SU-DHL-6 (cell line): ENCODE data around the gene EXOC2.

Experiments used
- H2AFZ ChIP-seq: fragments of 200-600 bp; sonication (generic); 2 replicates; pipeline ENCODE4 v1.6.1; 2014; ENCODE audit warnings: low read depth, mild to moderate bottlenecking, moderate library complexity, mixed read lengths, antibody characterized with exemption, low read length; ENCODE audit not compliant: severe bottlenecking
- H3F3A ChIP-seq: fragments of 200-600 bp; shearing (Covaris generic); 2 replicates; pipeline ENCODE4 v1.6.0; 2016; ENCODE audit warnings: antibody characterized with exemption, mild to moderate bottlenecking; ENCODE audit not compliant: insufficient read depth
- H3K27ac ChIP-seq: fragments of 200-600 bp; sonication (generic); 2 replicates; pipeline ENCODE4 v1.5.1; 2016; ENCODE audit warnings: low read depth, mild to moderate bottlenecking, low read length, moderate library complexity, mixed read lengths
- H3K27me3 ChIP-seq: fragments of 200-600 bp; sonication (generic), shearing (Covaris generic); 2 replicates; pipeline ENCODE4 v1.6.0; 2014; ENCODE audit warnings: mild to moderate bottlenecking, low read length
- H3K36me3 ChIP-seq: fragments of 200-600 bp; sonication (generic); 2 replicates; pipeline ENCODE4 v1.6.1; 2014; ENCODE audit warnings: mild to moderate bottlenecking, low read length, mixed read lengths
- H3K4me2 ChIP-seq: fragments of 300-600, 200-600 bp; shearing (Covaris generic), sonication (generic); 2 replicates; pipeline ENCODE4 v1.6.0; 2014; ENCODE audit warnings: low read length, low read depth, mild to moderate bottlenecking; ENCODE audit not compliant: poor library complexity, severe bottlenecking
- H3K4me3 ChIP-seq: fragments of 200-600 bp; sonication (generic); 2 replicates; pipeline ENCODE4 v1.5.1; 2014; ENCODE audit warnings: antibody characterized with exemption, low read length, mild to moderate bottlenecking, mixed read lengths; ENCODE audit not compliant: insufficient read depth, poor library complexity, severe bottlenecking
- H3K79me2 ChIP-seq: fragments of 200-600 bp; sonication (generic); 2 replicates; pipeline ENCODE4 v1.6.1; 2014; ENCODE audit warnings: mild to moderate bottlenecking, low read length, moderate library complexity; ENCODE audit not compliant: insufficient read depth
- H3K9ac ChIP-seq: fragments of 200-600 bp; sonication (generic); 2 replicates; pipeline ENCODE4 v1.7.0; 2014; ENCODE audit warnings: mild to moderate bottlenecking, low read length
- H3K9me2 ChIP-seq: fragments of 200-600 bp; sonication (generic); replicated peaks from 2 replicates; pipeline ENCODE4 v1.6.1; 2014; ENCODE audit warnings: low read length; ENCODE audit not compliant: insufficient read depth
- H3K9me3 ChIP-seq: fragments of 200-600 bp; sonication (generic); 2 replicates; pipeline ENCODE4 v1.6.1; 2014; ENCODE audit warnings: low read length, mixed read lengths; ENCODE audit not compliant: insufficient read depth
- H4K20me1 ChIP-seq: fragments of 200-600 bp; sonication (generic); 2 replicates; pipeline ENCODE4 v1.6.1; 2014; ENCODE audit warnings: low read depth, mild to moderate bottlenecking, antibody characterized with exemption, low read length, moderate library complexity, mixed read lengths
- EZH2phosphoT487 ChIP-seq: fragments of 200-600 bp; sonication (generic), shearing (Covaris generic); conservative IDR thresholded peaks from 2 replicates; pipeline ENCODE4 v1.6.1; 2018; ENCODE audit warnings: mild to moderate bottlenecking, antibody characterized with exemption, low read length, moderate library complexity, mixed read lengths
- TF ChIP-seq, protein P1 (sequence below): fragments of 200-600 bp; sonication (generic); IDR thresholded peaks from one replicate; pipeline ENCODE4 v1.5.1; 2017; ENCODE audit warnings: antibody characterized with exemption, mild to moderate bottlenecking, low read length, moderate library complexity; ENCODE audit not compliant: insufficient read depth, poor library complexity, severe bottlenecking

The EXOC2 gene

DNA sequence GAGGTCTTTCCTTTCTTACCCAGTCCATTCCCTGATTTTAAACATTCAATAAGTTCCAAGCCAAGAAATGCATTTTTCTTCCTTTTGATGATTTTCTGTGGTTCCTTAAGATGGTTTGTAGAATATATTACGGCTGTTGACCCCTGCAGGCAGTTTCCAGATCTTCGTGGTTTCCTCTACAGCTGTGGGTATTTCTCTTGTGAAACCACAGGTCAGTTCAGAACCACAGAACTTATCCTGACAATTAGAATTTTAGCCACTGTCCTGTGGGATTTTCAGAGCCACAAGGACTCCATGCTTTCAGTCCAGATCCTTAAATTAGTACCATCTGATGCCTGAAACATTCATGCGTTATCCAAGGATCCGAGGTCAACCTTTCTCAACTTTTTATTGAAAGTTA, 29.7 kb upstream of the EXOC2 start:
- H3K9me3 ChIP-seq, result no peaks in the 10 kb centered on the region
- 0 out of 2 replicates have a peak, but pooled peaks cover 3% of the 10 kb centered on the region for H3K27me3 ChIP-seq
- no peak overlapping the region for H3K27ac ChIP-seq
- no peaks in the 10 kb centered on the region for H3K9me2 ChIP-seq
- no peaks in the 10 kb centered on the region for H3F3A ChIP-seq
- no peaks in the 10 kb centered on the region for H3K36me3 ChIP-seq
- no peaks in the 10 kb centered on the region for H3K79me2 ChIP-seq
- no peak overlapping the region for H3K4me2 ChIP-seq
- H4K20me1 ChIP-seq, result no peaks in the 10 kb centered on the region
- H2AFZ ChIP-seq, result no peak overlapping the region
- no peak overlapping the region for H3K9ac ChIP-seq
- no peak overlapping the region for H3K4me3 ChIP-seq
- TF ChIP-seq EZH2phosphoT487, result no peak
- TF ChIP-seq, protein P1, sequence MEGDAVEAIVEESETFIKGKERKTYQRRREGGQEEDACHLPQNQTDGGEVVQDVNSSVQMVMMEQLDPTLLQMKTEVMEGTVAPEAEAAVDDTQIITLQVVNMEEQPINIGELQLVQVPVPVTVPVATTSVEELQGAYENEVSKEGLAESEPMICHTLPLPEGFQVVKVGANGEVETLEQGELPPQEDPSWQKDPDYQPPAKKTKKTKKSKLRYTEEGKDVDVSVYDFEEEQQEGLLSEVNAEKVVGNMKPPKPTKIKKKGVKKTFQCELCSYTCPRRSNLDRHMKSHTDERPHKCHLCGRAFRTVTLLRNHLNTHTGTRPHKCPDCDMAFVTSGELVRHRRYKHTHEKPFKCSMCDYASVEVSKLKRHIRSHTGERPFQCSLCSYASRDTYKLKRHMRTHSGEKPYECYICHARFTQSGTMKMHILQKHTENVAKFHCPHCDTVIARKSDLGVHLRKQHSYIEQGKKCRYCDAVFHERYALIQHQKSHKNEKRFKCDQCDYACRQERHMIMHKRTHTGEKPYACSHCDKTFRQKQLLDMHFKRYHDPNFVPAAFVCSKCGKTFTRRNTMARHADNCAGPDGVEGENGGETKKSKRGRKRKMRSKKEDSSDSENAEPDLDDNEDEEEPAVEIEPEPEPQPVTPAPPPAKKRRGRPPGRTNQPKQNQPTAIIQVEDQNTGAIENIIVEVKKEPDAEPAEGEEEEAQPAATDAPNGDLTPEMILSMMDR, result no peak

DNA sequence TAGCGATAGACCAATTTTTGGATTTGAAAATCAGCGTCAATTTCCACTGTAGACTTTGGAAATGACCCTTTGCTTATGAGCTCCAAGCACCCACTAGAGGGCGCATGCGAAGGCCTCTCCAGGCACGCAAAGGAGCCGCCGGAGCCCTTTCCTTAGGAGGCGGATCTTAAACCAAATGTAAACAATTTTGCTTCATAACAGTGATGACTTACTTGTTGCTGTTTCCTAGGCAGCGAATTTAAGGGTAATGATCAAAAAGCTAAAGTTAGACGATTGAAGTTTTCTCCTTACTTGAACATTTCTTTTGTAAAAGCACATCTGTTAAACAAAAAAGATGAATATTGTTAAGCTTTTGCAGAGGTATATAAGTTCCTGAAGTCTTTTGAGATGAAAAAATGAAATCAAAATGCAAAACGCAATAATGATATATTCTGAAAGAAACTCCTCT, 29.2 kb upstream of the EXOC2 start:
- H3K9me3 ChIP-seq, result no peaks in the 10 kb centered on the region
- no peak for TF ChIP-seq EZH2phosphoT487
- TF ChIP-seq, protein P1, result peak; percentile 98
- no peaks in the 10 kb centered on the region for H3K27me3 ChIP-seq
- H3K79me2 ChIP-seq, result no peaks in the 10 kb centered on the region
- H3K9me2 ChIP-seq, result no peaks in the 10 kb centered on the region
- no peak overlapping the region for H2AFZ ChIP-seq
- H4K20me1 ChIP-seq, result no peaks in the 10 kb centered on the region
- no peaks in the 10 kb centered on the region for H3K36me3 ChIP-seq
- no peak overlapping the region for H3K4me2 ChIP-seq
- no peak overlapping the region for H3K27ac ChIP-seq
- no peaks in the 10 kb centered on the region for H3F3A ChIP-seq
- no peak overlapping the region for H3K9ac ChIP-seq
- H3K4me3 ChIP-seq, result no peak overlapping the region

DNA sequence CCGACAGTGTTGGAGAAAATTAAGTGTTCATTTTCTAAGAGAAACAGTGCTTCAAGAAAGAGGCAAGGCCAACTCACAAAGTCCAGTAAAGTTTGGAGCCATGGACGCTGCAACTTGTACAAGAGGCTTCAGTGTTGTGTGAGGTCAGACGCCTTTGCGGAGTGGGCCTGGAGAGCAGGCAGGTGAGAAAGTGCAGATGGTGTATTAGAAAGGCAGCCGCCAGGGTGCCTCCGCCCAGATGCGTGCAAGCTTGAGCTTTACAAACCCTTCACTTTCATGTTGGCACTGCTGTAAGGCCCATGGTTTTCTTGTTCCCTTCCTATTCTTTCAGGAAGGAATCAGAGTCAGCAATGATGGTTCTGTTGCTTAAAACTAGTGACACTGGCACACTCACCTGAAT, 25.4 kb upstream of the EXOC2 start:
- no peak for TF ChIP-seq EZH2phosphoT487
- TF ChIP-seq, protein P1, result no peak
- Histone ChIP-seq H3K79me2 (no peaks in the 10 kb centered on the region), H3K4me3 (no peak overlapping the region), H3K9me2 (no peaks in the 10 kb centered on the region), H3K4me2 (no peak overlapping the region), H3K36me3 (no peaks in the 10 kb centered on the region), H3K9ac (no peak overlapping the region), H2AFZ (no peak overlapping the region), H4K20me1 (no peaks in the 10 kb centered on the region), H3K27ac (no peak overlapping the region), H3K27me3 (no peaks in the 10 kb centered on the region), H3K9me3 (no peaks in the 10 kb centered on the region), H3F3A (no peaks in the 10 kb centered on the region)

DNA sequence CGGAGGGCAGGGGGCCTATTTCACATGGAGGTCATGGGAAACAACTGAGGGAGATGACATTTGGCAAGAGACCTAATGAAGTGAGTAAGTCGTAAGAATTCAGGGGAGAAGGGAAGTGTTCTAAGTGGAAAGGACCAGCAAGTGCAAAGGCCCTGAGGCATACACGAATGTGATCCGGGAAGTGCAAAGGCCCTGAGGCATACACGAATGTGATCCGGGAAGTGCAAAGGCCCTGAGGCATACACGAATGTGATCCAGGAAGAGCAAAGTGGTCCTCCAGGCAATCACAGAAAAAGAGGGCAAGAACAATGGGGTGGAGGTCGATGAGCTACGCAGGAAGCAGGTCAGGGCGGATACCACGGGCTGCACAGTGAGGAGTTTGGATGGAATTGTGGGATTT, 24.2 kb upstream of the EXOC2 start:
- Histone ChIP-seq H3K27ac (no peak overlapping the region), H3K9me3 (no peaks in the 10 kb centered on the region), H3K4me3 (no peak overlapping the region), H3K27me3 (no peaks in the 10 kb centered on the region), H3K9ac (no peak overlapping the region), H3F3A (no peaks in the 10 kb centered on the region), H3K9me2 (no peaks in the 10 kb centered on the region), H4K20me1 (no peaks in the 10 kb centered on the region), H2AFZ (no peak overlapping the region), H3K79me2 (no peaks in the 10 kb centered on the region), H3K4me2 (no peak overlapping the region), H3K36me3 (no peaks in the 10 kb centered on the region)
- no peak for TF ChIP-seq EZH2phosphoT487
- TF ChIP-seq, protein P1, result no peak
